H9 (cell line): Measurements from ENCODE around the gene SH2D2A. TPM values are rescaled to one million over a fixed set of nuclear protein-coding genes. Genes with fewer than 3 reads are reported as not detected.

Experiments used
- DNase-seq: peaks from one replicate; pipeline ENCODE4 v3.0.0-alpha.2; 2017
- H2AFZ ChIP-seq: one replicate; pipeline ENCODE4 v1.6.1; 2013; ENCODE audit warnings: mild to moderate bottlenecking, low read length, control low read depth, moderate library complexity
- H2AK5ac ChIP-seq: 2 replicates; pipeline ENCODE4 v1.6.1; 2013; ENCODE audit warnings: low read length, control low read depth, mixed read lengths; ENCODE audit not compliant: insufficient read length
- H2BK120ac ChIP-seq: one replicate; pipeline ENCODE4 v1.6.1; 2013; ENCODE audit warnings: low read depth, mild to moderate bottlenecking, low read length, control low read depth, inconsistent platforms; ENCODE audit not compliant: poor library complexity, severe bottlenecking
- H2BK12ac ChIP-seq: 2 replicates; pipeline ENCODE4 v1.6.1; 2013; ENCODE audit warnings: low read length, control low read depth, mixed read lengths, low read depth; ENCODE audit not compliant: insufficient read length
- H2BK15ac ChIP-seq: 2 replicates; pipeline ENCODE4 v1.6.1; 2013; ENCODE audit warnings: low read depth, low read length, control low read depth
- H2BK20ac ChIP-seq: one replicate; pipeline ENCODE4 v1.6.1; 2013; ENCODE audit warnings: low read depth, mild to moderate bottlenecking, low read length, control low read depth, inconsistent platforms; ENCODE audit not compliant: poor library complexity, severe bottlenecking
- H2BK5ac ChIP-seq: 2 replicates; pipeline ENCODE4 v1.6.1; 2013; ENCODE audit warnings: low read length, control low read depth, mixed read lengths; ENCODE audit not compliant: insufficient read length
- H3K14ac ChIP-seq: 2 replicates; pipeline ENCODE4 v1.6.1; 2013; ENCODE audit warnings: low read length, control low read depth; ENCODE audit not compliant: insufficient read depth
- H3K18ac ChIP-seq: 2 replicates; pipeline ENCODE4 v1.6.1; 2013; ENCODE audit warnings: low read depth, mild to moderate bottlenecking, mixed read lengths, low read length, control low read depth; ENCODE audit not compliant: insufficient read length
- H3K23ac ChIP-seq: 2 replicates; pipeline ENCODE4 v1.6.1; 2013; ENCODE audit warnings: low read length, control low read depth, mixed read lengths, low read depth; ENCODE audit not compliant: insufficient read length
- H3K23me2 ChIP-seq: 2 replicates; pipeline ENCODE4 v1.6.1; 2013; ENCODE audit warnings: low read depth, mild to moderate bottlenecking, mixed read lengths, low read length, control low read depth; ENCODE audit not compliant: insufficient read length, poor library complexity, severe bottlenecking
- H3K27ac ChIP-seq: 2 replicates; pipeline ENCODE4 v1.5.1; 2013; ENCODE audit warnings: low read length, control low read depth, mixed read lengths, low read depth; ENCODE audit not compliant: insufficient read length
- H3K27me3 ChIP-seq: 2 replicates; pipeline ENCODE4 v1.6.1; 2013; ENCODE audit warnings: low read length, control low read depth, inconsistent platforms; ENCODE audit not compliant: insufficient read depth
- H3K4ac ChIP-seq: 2 replicates; pipeline ENCODE4 v1.6.1; 2013; ENCODE audit warnings: low read depth, mild to moderate bottlenecking, control low read depth, inconsistent platforms, low read length, moderate library complexity
- H3K4me1 ChIP-seq: 2 replicates; pipeline ENCODE4 v1.6.1; 2013; ENCODE audit warnings: low read length, control low read depth, inconsistent platforms; ENCODE audit not compliant: insufficient read depth
- H3K4me2 ChIP-seq: 2 replicates; pipeline ENCODE4 v1.6.1; 2013; ENCODE audit warnings: low read length, control low read depth, mixed read lengths; ENCODE audit not compliant: insufficient read length, insufficient read depth
- H3K56ac ChIP-seq: 2 replicates; pipeline ENCODE4 v1.6.1; 2013; ENCODE audit warnings: low read depth, mild to moderate bottlenecking, mixed read lengths, low read length, control low read depth; ENCODE audit not compliant: insufficient read length
- H3K79me1 ChIP-seq: 2 replicates; pipeline ENCODE4 v1.6.1; 2013; ENCODE audit warnings: low read depth, mild to moderate bottlenecking, moderate library complexity, low read length, control low read depth, inconsistent platforms; ENCODE audit not compliant: insufficient read depth, poor library complexity, severe bottlenecking
- H3K79me2 ChIP-seq: 2 replicates; pipeline ENCODE4 v1.6.1; 2013; ENCODE audit warnings: low read length, control low read depth, inconsistent platforms; ENCODE audit not compliant: insufficient read depth
- H3K9ac ChIP-seq: 2 replicates; pipeline ENCODE4 v1.6.1; 2013; ENCODE audit warnings: low read length, control low read depth, mixed read lengths; ENCODE audit not compliant: insufficient read length; ENCODE audit errors: extremely low read depth
- H3K9me3 ChIP-seq: one replicate; pipeline ENCODE4 v1.6.1; 2013; ENCODE audit warnings: low read depth, low read length, inconsistent platforms; ENCODE audit not compliant: control insufficient read depth
- H3T11ph ChIP-seq: one replicate; pipeline ENCODE4 v1.6.1; 2013; ENCODE audit warnings: mild to moderate bottlenecking, low read length, control low read depth, inconsistent platforms
- H4K20me1 ChIP-seq: one replicate; pipeline ENCODE4 v1.6.1; 2013; ENCODE audit not compliant: control insufficient read depth, insufficient read length, insufficient read depth
- H4K5ac ChIP-seq: 2 replicates; pipeline ENCODE4 v1.6.1; 2013; ENCODE audit warnings: low read depth, mild to moderate bottlenecking, mixed read lengths, low read length, control low read depth; ENCODE audit not compliant: insufficient read length
- H4K8ac ChIP-seq: replicated peaks from 2 replicates; pipeline ENCODE4 v1.6.1; 2013; ENCODE audit warnings: low read length, control low read depth, mixed read lengths, low read depth; ENCODE audit not compliant: insufficient read length
- H4K91ac ChIP-seq: 2 replicates; pipeline ENCODE4 v1.6.1; 2013; ENCODE audit warnings: low read depth, mild to moderate bottlenecking, moderate library complexity, mixed read lengths, low read length, control low read depth; ENCODE audit not compliant: insufficient read length
- H3K27ac Mint-ChIP-seq, 3 experiments: 2 replicates in 2 of 3; 3 replicates in 1 of 3; pipeline ENCODE4 v1.8.0; 2020 to 2021; ENCODE audit warnings: mixed read lengths in 3 of 3, mild to moderate bottlenecking in 1 of 3, moderate library complexity in 1 of 3
- H3K27me3 Mint-ChIP-seq: 2 replicates; pipeline ENCODE4 v1.8.0; 2021; ENCODE audit warnings: low read depth, mild to moderate bottlenecking, moderate library complexity, mixed read lengths
- H3K36me3 Mint-ChIP-seq, 3 experiments: 2 replicates in 2 of 3; 3 replicates in 1 of 3; pipeline ENCODE4 v1.8.0; 2020 to 2021; ENCODE audit warnings: low read depth in 3 of 3, mixed read lengths in 3 of 3; ENCODE audit not compliant: insufficient read depth in 1 of 3
- H3K4me1 Mint-ChIP-seq, 2 experiments: 2 replicates each; pipeline ENCODE4 v1.8.0; 2020; ENCODE audit warnings: mixed read lengths in 2 of 2
- H3K4me3 Mint-ChIP-seq, 2 experiments: 2 replicates in 1 of 2; 3 replicates in 1 of 2; pipeline ENCODE4 v1.8.0; 2020 to 2021; ENCODE audit warnings: mild to moderate bottlenecking in 2 of 2, mixed read lengths in 2 of 2, moderate library complexity in 1 of 2
- H3K9me3 Mint-ChIP-seq, 2 experiments: 2 replicates in 1 of 2; 3 replicates in 1 of 2; pipeline ENCODE4 v1.8.0; 2020; ENCODE audit warnings: mild to moderate bottlenecking in 2 of 2, mixed read lengths in 2 of 2, moderate library complexity in 1 of 2
- CTCF ChIP-seq: fragments of 200-600 bp; sonication (generic); conservative IDR thresholded peaks from 3 replicates; pipeline ENCODE4 v1.8.0; 2021; ENCODE audit warnings: antibody characterized with exemption, mild to moderate bottlenecking
- WGBS: extraction: QIAGEN DNeasy Blood & Tissue Kit; methylation state at CpG from one replicate; pipeline ENCODE4 v1.1.7; 2013; ENCODE audit warnings: missing lambda C conversion rate, low lambda C conversion rate, mixed read lengths; ENCODE audit not compliant: insufficient read length; ENCODE audit errors: extremely low coverage; 5-methylcytosine and 5-hydroxymethylcytosine counted together
- total RNA-seq: library from RNA; stranded (reverse); gene quantifications from 2 replicates; pipeline ENCODE4 v1.2.1, GENCODE V29; 2021

SH2D2A gene
- total RNA-seq, 1 experiment from 2014 or later: 2.0 TPM

GRCh38 chr1:156862584-156862983, 45.9 kb upstream of the SH2D2A start:
- Mint-ChIP-seq H3K9me3 (no peaks in the 10 kb centered on the region; a peak in 1 of 5 replicates), H3K27ac (no peak overlapping the region), H3K27me3 (peaks cover 85% of the 10 kb centered on the region), H3K4me3 (no peak overlapping the region), H3K36me3 (no peaks in the 10 kb centered on the region), H3K4me1 (peaks cover 8 to 43% of the 10 kb centered on the region in 2 experiments)
- Histone ChIP-seq H3K23me2 (peaks cover 13% of the 10 kb centered on the region), H2BK12ac (no peak overlapping the region), H4K8ac (no peak overlapping the region), H2AFZ (no peak overlapping the region), H3K23ac (no peak overlapping the region), H3K4me2 (no peak overlapping the region), H3K79me1 (no peaks in the 10 kb centered on the region), H2BK20ac (no peak overlapping the region), H3K9me3 (no peaks in the 10 kb centered on the region), H3K14ac (no peak overlapping the region), H3K79me2 (no peaks in the 10 kb centered on the region), H3K27ac (no peak overlapping the region), H4K91ac (no peak overlapping the region), H4K5ac (no peak overlapping the region), H3K4me1 (no peaks in the 10 kb centered on the region; the same call in 1 of the 2 replicates), H2BK5ac (no peak overlapping the region), H2AK5ac (no peak overlapping the region), H3T11ph (no peak overlapping the region), H2BK15ac (no peak overlapping the region), H2BK120ac (no peak overlapping the region), H3K4ac (no peak overlapping the region), H4K20me1 (no peaks in the 10 kb centered on the region), H3K56ac (no peak overlapping the region), H3K27me3 (peaks cover 62% of the 10 kb centered on the region), H3K9ac (no peak overlapping the region), H3K18ac (no peak overlapping the region)
- TF ChIP-seq CTCF: no peak
- WGBS: no CpG with 5 or more reads among the region's 6 CpGs
- DNase-seq: no peak
